ENCODE results near the gene PORCN.

The PORCN gene

GRCh38 chrX:48477960-48478755, 30.6 kb upstream of the PORCN start:
- DNase-seq, result no peak

DNA sequence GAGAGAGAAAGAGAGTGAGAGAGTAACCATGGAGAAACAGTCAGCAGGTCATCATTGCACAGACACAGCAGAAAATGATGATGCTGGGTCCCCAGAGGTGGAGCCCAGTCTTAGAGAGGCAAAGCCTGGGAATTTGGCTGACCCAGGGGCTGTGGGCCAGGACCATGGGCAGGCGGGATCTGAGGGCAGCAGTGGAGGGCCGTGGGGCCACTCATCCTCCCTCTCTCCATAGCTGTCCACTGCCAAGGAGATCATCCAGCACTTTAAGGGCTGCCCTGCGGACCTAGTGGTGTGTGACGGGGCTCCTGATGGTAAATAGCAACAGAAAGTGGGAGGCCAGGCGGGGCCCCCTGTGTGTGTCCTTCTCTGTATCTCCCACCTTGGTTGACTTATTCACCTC, 30.0 kb upstream of the PORCN start:
- DNase-seq, result no peak

DNA sequence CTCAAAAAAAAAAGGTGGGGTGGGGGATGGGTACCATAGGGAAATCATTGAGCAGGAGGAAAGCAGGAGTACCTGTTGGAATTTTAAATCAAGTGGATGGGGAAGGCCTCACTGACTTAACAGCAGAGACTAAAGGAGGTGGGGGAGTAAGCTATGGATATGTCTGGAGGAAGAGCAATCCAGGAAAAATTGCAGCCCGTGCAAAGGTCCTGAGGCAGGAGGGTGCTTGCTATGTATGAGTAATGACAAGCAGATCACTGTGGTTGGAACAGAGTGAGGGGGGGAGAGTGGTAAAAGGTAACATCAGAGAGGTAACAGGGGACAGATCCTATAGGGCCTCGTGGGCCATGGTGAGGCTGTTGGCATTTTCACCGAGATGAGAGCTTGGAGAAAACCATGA, 28.6 kb upstream of the PORCN start:
- DNase-seq, result no peak

GRCh38 chrX:48480583-48480982, 28.2 kb upstream of the PORCN start:
- DNase-seq, result no peak

DNA sequence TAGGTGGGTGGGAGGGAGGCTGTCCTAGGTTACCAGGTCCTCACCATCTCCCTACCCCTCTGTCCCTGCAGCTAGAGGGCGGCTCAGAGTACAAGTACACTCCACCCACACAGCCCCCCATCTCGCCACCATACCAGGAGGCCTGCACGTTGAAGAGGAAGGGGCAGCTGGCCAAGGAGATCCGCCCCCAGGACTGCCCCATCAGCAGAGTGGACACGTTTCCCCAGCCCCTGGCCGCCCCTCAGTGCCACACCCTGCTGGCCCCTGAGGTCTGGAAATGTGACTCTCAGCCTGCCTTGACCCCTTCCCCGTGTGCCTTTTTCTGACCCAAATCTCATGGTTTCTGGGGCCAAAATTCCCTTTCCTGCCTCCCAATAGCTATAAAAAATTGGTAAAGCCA, 26.3 kb upstream of the PORCN start:
- no peak for DNase-seq

- no peak for DNase-seq
Measured at GRCh38 chrX:48487362-48487798, 21.4 kb upstream of the PORCN start.

DNA sequence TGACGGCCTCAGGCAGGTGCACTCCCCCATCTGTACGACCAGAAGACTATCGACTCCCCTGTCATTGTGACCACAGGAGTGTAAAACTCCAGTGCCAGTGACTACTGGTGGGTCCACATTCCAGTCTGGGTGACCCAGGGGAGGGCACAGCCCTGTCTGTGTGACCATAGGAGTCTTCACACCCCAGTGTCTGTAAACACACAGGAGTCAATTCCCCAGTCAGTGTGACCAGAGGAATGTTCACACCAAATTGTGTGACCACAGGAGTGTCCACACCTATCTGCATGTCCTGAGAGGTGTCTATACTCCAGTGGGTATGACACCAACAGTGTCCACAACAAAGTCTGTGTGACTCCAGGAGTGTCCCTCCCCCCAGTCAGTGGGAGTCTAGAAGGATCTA, 20.8 kb upstream of the PORCN start:
- DNase-seq, result no peak

DNA sequence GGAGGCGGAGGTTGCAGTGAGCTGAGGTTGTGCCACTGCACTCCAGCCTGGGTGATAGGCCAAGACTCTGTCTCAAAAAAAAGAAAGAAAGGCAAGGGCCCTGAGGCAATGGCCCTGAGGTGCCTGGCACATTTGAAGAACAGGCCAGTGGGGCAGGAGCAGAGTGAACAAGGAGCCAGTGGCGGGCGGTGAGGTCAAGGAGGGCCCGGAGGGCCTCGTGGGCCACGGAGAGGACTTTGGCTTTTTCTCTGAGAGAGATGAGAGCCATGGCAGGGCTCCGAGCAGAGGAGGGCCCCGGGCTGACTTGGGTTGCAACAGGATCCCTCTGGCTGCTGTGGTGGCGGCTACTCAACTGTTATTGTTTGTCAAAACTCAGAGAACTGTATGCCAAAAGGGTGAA, 19.5 kb upstream of the PORCN start:
- no peak for DNase-seq

GRCh38 chrX:48489892-48490291, 18.9 kb upstream of the PORCN start:
- DNase-seq, result no peak

DNA sequence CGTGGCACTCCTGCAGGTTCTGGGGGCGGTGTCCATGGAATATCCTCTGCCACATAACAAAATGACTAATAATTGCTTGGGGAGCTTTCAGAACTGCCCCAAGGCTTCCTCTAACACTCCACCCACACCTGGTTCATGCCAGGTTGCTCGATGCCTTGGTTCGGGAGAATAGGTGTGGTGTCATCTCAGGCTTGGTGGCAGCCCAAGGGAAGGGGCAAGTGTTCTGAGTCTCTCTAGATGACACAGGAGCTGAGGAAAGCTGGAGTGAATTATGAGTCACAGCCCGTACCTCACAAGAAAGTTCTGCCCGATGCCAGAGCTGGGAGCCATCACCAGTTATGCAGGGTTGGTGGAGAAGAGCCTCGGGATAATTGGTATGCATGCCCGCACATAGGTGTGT, 18.1 kb upstream of the PORCN start:
- no peak for DNase-seq

DNA sequence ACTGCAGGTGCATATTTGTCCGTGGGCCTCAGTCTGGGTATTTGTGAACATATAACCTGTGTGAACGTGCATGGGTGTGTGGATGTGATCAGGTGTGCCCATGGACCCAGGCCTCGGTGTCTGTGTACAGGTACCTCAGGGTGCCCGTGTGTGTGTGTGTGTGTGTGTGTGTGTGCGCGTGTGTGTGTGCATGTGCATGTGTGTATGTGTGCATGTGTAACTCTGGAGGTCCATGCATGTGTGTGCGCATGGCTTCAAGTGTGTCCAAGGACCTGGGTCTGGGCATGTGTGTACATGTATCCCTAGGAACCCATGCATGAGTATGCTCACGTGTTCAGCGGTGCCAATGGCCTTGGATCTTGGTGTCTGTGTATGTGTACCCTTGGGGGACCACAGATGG, 17.0 kb upstream of the PORCN start:
- no peak for DNase-seq

DNA sequence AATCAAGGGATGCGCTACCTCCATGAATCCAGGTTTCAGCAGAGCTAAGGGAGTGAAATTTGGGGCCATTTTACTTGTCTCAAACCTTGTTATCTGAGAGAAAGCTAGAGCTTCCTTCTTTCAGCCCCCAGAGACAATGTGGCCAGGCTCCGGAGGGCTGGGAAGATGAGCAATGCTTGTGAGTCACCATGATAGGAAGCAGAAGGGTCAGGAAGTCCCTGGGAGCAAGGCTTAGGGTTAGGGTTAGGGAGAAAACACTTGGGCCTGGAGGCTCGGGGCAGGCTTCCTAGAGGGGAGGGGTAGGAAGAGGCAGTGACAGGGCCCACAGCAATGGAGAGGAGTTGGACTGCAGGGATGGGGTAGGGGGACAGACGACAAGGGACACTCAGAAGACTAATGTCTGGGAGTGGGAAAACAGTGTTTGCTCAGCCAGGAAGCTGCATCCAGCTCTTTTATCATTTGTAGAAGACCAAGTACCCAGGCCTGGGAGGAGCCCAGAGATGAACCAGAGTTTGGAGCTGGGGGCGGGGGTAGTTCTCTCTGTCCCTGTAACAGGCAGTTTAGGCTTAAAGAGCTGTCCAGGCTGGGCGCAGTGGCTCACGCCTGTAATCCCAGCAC, 16.4 kb upstream of the PORCN start:
- no peak for DNase-seq

- peak in 1 of 2 experiments; percentile 6 for DNase-seq
Measured at GRCh38 chrX:48493890-48494364, 14.9 kb upstream of the PORCN start.

GRCh38 chrX:48496660-48497059, 12.1 kb upstream of the PORCN start:
- no peak for DNase-seq

GRCh38 chrX:48497871-48498270, 10.9 kb upstream of the PORCN start:
- DNase-seq, result peak in 1 of 2 experiments; percentile 3

GRCh38 chrX:48498374-48498809, 10.4 kb upstream of the PORCN start:
- DNase-seq, result no peak

DNA sequence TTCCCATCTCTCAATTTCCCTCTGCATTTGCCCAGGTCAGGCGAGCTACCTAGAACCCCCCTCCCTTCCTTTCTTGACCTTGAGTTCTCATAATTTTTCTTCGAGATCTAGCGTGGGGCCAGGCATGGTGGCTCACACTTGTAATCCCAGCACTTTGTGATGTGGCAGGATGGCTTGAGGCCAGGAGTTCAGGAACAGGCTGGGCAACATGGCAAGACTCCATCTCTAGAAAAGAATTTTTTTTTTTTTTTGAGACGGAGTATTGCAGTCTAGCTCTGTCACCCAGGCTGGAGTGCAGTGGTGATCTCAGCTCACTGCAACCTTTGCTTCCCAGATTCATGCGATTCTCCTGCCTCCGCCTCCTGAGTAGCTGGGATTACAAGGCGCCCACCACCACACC, 4.5 kb upstream of the PORCN start:
- no peak for DNase-seq

- no peak for DNase-seq
Measured at GRCh38 chrX:48505481-48505880, 3.3 kb upstream of the PORCN start.

DNA sequence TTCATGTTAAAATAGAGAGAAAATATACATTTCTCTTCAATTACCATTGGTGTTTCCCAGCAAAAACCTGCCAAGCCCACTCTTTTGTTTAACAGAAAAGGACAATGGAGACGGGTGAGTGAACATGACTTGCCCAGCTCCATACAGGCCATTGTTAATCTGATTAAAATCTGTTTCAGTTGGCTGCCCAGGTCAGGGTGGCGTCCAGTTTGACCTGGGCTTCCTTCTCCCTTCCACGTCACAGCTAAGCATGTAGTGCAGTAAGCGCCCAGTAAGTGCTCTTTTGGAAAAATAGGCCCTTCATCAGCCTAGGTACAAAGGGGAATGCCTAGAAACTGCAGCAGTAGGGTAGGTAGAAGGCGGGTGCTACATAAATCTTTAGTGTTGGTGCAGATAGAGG, 1.5 kb upstream of the PORCN start:
- no peak for DNase-seq

GRCh38 chrX:48509245-48509590, 426 bp downstream of the PORCN start:
- DNase-seq, result no peak

DNA sequence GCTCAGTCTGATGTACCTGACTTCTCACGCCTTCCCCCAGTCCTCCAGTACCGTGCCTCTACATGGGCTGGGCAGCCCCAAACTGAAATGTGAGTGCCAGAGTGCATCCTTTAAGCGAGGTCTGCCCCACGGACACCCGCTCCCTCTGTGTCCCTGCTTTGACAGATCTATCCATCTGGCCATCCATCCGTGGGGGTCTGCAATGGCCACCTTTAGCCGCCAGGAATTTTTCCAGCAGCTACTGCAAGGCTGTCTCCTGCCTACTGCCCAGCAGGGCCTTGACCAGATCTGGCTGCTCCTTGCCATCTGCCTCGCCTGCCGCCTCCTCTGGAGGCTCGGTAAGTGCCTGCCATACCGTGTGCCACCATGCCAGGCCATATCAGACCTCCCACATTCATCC, 827 bp downstream of the PORCN start:
- DNase-seq, result no peak

GRCh38 chrX:48511560-48511959, 2.8 kb downstream of the PORCN start:
- no peak for DNase-seq

GRCh38 chrX:48512371-48512935, 3.7 kb downstream of the PORCN start:
- DNase-seq, result no peak

DNA sequence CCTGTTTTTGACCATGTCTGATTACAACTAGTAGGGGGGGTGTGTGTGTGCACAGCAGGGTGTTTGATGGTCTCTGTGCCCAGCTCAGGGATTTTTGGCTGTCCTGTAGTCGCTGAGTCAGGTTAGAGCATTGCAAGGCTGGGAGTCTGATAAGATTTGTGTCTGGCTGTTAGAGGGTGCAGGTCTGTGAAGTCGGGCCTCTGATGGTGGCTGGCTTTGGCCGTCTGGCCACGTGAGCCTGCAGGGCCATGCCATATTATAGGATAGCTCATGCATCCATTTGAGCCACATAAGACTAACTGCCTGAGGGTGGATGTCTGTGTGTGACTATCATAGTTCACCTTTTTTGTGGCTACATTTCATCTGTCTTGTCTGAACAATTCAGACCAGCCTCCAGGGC, 4.9 kb downstream of the PORCN start:
- no peak for DNase-seq
